ENCODE data around the gene TBC1D12. TPM values are rescaled to one million over a fixed set of nuclear protein-coding genes. Genes with fewer than 3 reads are reported as not detected.
"Not testable (repeated sequence)": the region's sequence is repeated elsewhere in the genome, so short reads cannot be mapped to it uniquely, and the experiment has no call there.

Gene TBC1D12
- total RNA-seq, 1 donor from 2014 or later: 0.86 TPM

GRCh38 chr10:94376865-94377264 lies 25.5 kb upstream of the TBC1D12 start:
- Mint-ChIP-seq H3K4me3 (no peak overlapping the region), H3K27me3 (ENCODE audit: insufficient read depth) (peaks cover 14% of the 10 kb centered on the region), H3K36me3 (ENCODE audit: low read depth) (no peaks in the 10 kb centered on the region), H3K27ac (no peak overlapping the region), H3K9me3 (no peaks in the 10 kb centered on the region), H3K4me1 (ENCODE audit: low read depth) (no peaks in the 10 kb centered on the region)
- intact Hi-C loops (cut with micrococcal nuclease): no loop called here
- DNase-seq (ENCODE audit: low spot score): no peak

GRCh38 chr10:94383530-94383929 lies 18.8 kb upstream of the TBC1D12 start:
- H3K9me3 Mint-ChIP-seq: no peaks in the 10 kb centered on the region
- H3K36me3 Mint-ChIP-seq (ENCODE audit: low read depth): no peaks in the 10 kb centered on the region
- DNase-seq (ENCODE audit: low spot score): no peak
- no peak overlapping the region for H3K4me3 Mint-ChIP-seq
- intact Hi-C loops (cut with micrococcal nuclease): no loop called here
- H3K27me3 Mint-ChIP-seq (ENCODE audit: insufficient read depth): peaks cover 4% of the 10 kb centered on the region
- no peaks in the 10 kb centered on the region for H3K4me1 Mint-ChIP-seq (ENCODE audit: low read depth)
- no peak overlapping the region for H3K27ac Mint-ChIP-seq

- H3K4me3 Mint-ChIP-seq; intact Hi-C loops (cut with micrococcal nuclease): not testable (repeated sequence)
Measured at GRCh38 chr10:94385733-94386132, 16.6 kb upstream of the TBC1D12 start.

GRCh38 chr10:94392117-94392516 lies 10.2 kb upstream of the TBC1D12 start:
- H3K4me3 Mint-ChIP-seq; intact Hi-C loops (cut with micrococcal nuclease); H3K9me3 Mint-ChIP-seq; H3K27ac Mint-ChIP-seq; DNase-seq (ENCODE audit: low spot score); H3K4me1 Mint-ChIP-seq (ENCODE audit: low read depth); H3K27me3 Mint-ChIP-seq (ENCODE audit: insufficient read depth); H3K36me3 Mint-ChIP-seq (ENCODE audit: low read depth): not testable (repeated sequence)

More at GRCh38 chr10:94385733-94386132, 16.6 kb upstream of the TBC1D12 start:
- DNase-seq (ENCODE audit: low spot score); H3K27me3 Mint-ChIP-seq (ENCODE audit: insufficient read depth); H3K36me3 Mint-ChIP-seq (ENCODE audit: low read depth); H3K4me1 Mint-ChIP-seq (ENCODE audit: low read depth); H3K9me3 Mint-ChIP-seq; H3K27ac Mint-ChIP-seq: not testable (repeated sequence)

GRCh38 chr10:94397549-94398370 lies 4.6 kb upstream of the TBC1D12 start:
- Mint-ChIP-seq H3K27ac (no peak overlapping the region), H3K4me1 (ENCODE audit: low read depth) (no peaks in the 10 kb centered on the region), H3K27me3 (ENCODE audit: insufficient read depth) (peaks cover 27% of the 10 kb centered on the region), H3K4me3 (no peak overlapping the region), H3K9me3 (no peaks in the 10 kb centered on the region), H3K36me3 (ENCODE audit: low read depth) (no peaks in the 10 kb centered on the region)
- DNase-seq (ENCODE audit: low spot score): no peak
- intact Hi-C loops (cut with micrococcal nuclease): no loop called here

- Mint-ChIP-seq H3K9me3 (no peaks in the 10 kb centered on the region), H3K4me1 (ENCODE audit: low read depth) (peaks cover 2% of the 10 kb centered on the region), H3K4me3 (no peak overlapping the region), H3K27ac (no peak overlapping the region), H3K27me3 (ENCODE audit: insufficient read depth) (peaks cover 30% of the 10 kb centered on the region), H3K36me3 (ENCODE audit: low read depth) (no peaks in the 10 kb centered on the region)
- DNase-seq (ENCODE audit: low spot score): no peak
- intact Hi-C loops (cut with micrococcal nuclease): no loop called here
Measured at GRCh38 chr10:94398762-94399161, 3.6 kb upstream of the TBC1D12 start.

GRCh38 chr10:94402843-94403379 lies 570 bp downstream of the TBC1D12 start:
- peaks cover 4% of the 10 kb centered on the region for H3K4me1 Mint-ChIP-seq (ENCODE audit: low read depth)
- no peak for DNase-seq (ENCODE audit: low spot score)
- no peak overlapping the region for H3K4me3 Mint-ChIP-seq
- H3K9me3 Mint-ChIP-seq: no peaks in the 10 kb centered on the region
- no peaks in the 10 kb centered on the region for H3K36me3 Mint-ChIP-seq (ENCODE audit: low read depth)
- intact Hi-C loops (cut with micrococcal nuclease): loop anchor here (2.0 kb wide), 2 partner anchors 40 to 142 kb away; partner anchors contain the start of genes HELLS and NOC3L
- peaks cover 61% of the 10 kb centered on the region for H3K27me3 Mint-ChIP-seq (ENCODE audit: insufficient read depth)
- no peak overlapping the region for H3K27ac Mint-ChIP-seq

GRCh38 chr10:94403380-94404213 lies 1.3 kb downstream of the TBC1D12 start:
- Mint-ChIP-seq H3K9me3 (no peaks in the 10 kb centered on the region), H3K4me1 (ENCODE audit: low read depth) (peaks cover 4% of the 10 kb centered on the region), H3K27ac (no peak overlapping the region), H3K4me3 (peak overlapping the region; percentile 82), H3K27me3 (ENCODE audit: insufficient read depth) (peaks cover 66% of the 10 kb centered on the region), H3K36me3 (ENCODE audit: low read depth) (no peaks in the 10 kb centered on the region)
- intact Hi-C loops (cut with micrococcal nuclease): loop anchor here (2.0 kb wide), 2 partner anchors 41 to 141 kb away; partner anchors contain the start of genes HELLS and NOC3L
- no peak for DNase-seq (ENCODE audit: low spot score)

GRCh38 chr10:94405406-94405805 lies 3.1 kb downstream of the TBC1D12 start:
- Mint-ChIP-seq H3K9me3 (no peaks in the 10 kb centered on the region), H3K4me1 (ENCODE audit: low read depth) (peaks cover 4% of the 10 kb centered on the region), H3K27me3 (ENCODE audit: insufficient read depth) (peaks cover 72% of the 10 kb centered on the region), H3K4me3 (no peak overlapping the region), H3K36me3 (ENCODE audit: low read depth) (no peaks in the 10 kb centered on the region), H3K27ac (no peak overlapping the region)
- intact Hi-C loops (cut with micrococcal nuclease): no loop called here
- DNase-seq (ENCODE audit: low spot score): no peak

- Mint-ChIP-seq H3K4me1 (ENCODE audit: low read depth) (peaks cover 4% of the 10 kb centered on the region), H3K27me3 (ENCODE audit: insufficient read depth) (peaks cover 65% of the 10 kb centered on the region), H3K9me3 (no peaks in the 10 kb centered on the region), H3K4me3 (no peak overlapping the region), H3K36me3 (ENCODE audit: low read depth) (no peaks in the 10 kb centered on the region), H3K27ac (no peak overlapping the region)
- no peak for DNase-seq (ENCODE audit: low spot score)
- intact Hi-C loops (cut with micrococcal nuclease): no loop called here
Measured at GRCh38 chr10:94407668-94408067, 5.3 kb downstream of the TBC1D12 start.

- H3K9me3 Mint-ChIP-seq: no peaks in the 10 kb centered on the region
- no peaks in the 10 kb centered on the region for H3K36me3 Mint-ChIP-seq (ENCODE audit: low read depth)
Measured at GRCh38 chr10:94409021-94409657, 6.8 kb downstream of the TBC1D12 start.

GRCh38 chr10:94411304-94411703 lies 9.0 kb downstream of the TBC1D12 start:
- no peaks in the 10 kb centered on the region for H3K9me3 Mint-ChIP-seq
- H3K4me1 Mint-ChIP-seq (ENCODE audit: low read depth): no peaks in the 10 kb centered on the region
- peaks cover 40% of the 10 kb centered on the region for H3K27me3 Mint-ChIP-seq (ENCODE audit: insufficient read depth)
- no peaks in the 10 kb centered on the region for H3K36me3 Mint-ChIP-seq (ENCODE audit: low read depth)
- no peak overlapping the region for H3K27ac Mint-ChIP-seq
- DNase-seq (ENCODE audit: low spot score): no peak
- H3K4me3 Mint-ChIP-seq: no peak overlapping the region
- intact Hi-C loops (cut with micrococcal nuclease): no loop called here

More at GRCh38 chr10:94409021-94409657, 6.8 kb downstream of the TBC1D12 start:
- intact Hi-C loops (cut with micrococcal nuclease): no loop called here
- Mint-ChIP-seq H3K4me1 (ENCODE audit: low read depth) (no peaks in the 10 kb centered on the region), H3K27ac (no peak overlapping the region), H3K4me3 (no peak overlapping the region), H3K27me3 (ENCODE audit: insufficient read depth) (peaks cover 61% of the 10 kb centered on the region)
- no peak for DNase-seq (ENCODE audit: low spot score)

Data from activated T-helper 1 cell treated with anti-CD3 and anti-CD28 coated beads, Interleukin-12 subunit alpha, Interleukin-12 subunit beta, Interleukin-2, Interleukin-4 antibody, amounts not matched to agents 30 ng/mL and 10 ng/mL and 1 ng/mL, durations not matched to agents 14 hours and 24 hours and 36 hours (primary cell).